ENCODE results near the gene LDAH.
A peak's percentile ranks its signal among the peaks of the same experiment; 100 is the strongest.

Gene LDAH

GRCh38 chr2:20635675-20636584 is 187.0 kb downstream of the LDAH start:
- peak; percentile 79 for DNase-seq (ENCODE audit: low read depth)

- no peak for DNase-seq (ENCODE audit: low read depth)
Measured at GRCh38 chr2:20635113-20635510, 187.8 kb downstream of the LDAH start.

GRCh38 chr2:20634507-20635112 is 188.3 kb downstream of the LDAH start:
- DNase-seq (ENCODE audit: low read depth) = peak; percentile 64
